GM23338 (cell line): ENCODE data around the gene DUSP1. TPM values are rescaled to one million over a fixed set of nuclear protein-coding genes. Genes with fewer than 3 reads are reported as not detected.

ENCODE experiments used
- ATAC-seq: fragments of 200-7000 bp; cut with Tn5 transposase; 3 replicates; pipeline ENCODE4 v1.9.1; 2020
- DNase-seq: peaks from one replicate; pipeline ENCODE4 v3.0.0-alpha.2; 2015; ENCODE audit warnings: low spot score
- H2AFZ ChIP-seq: fragments of 200-600 bp; sonication (generic); 2 replicates; pipeline ENCODE4 v1.8.0; 2016; ENCODE audit warnings: antibody characterized with exemption, mild to moderate bottlenecking, moderate library complexity
- H3F3A ChIP-seq: fragments of 200-600 bp; sonication (generic); replicated peaks from 2 replicates; pipeline ENCODE4 v1.8.0; 2017; ENCODE audit warnings: antibody characterized with exemption, mixed run types, low read depth
- H3K27ac ChIP-seq: fragments of 200-600 bp; sonication (generic); 2 replicates; pipeline ENCODE4 v1.6.1; 2016; ENCODE audit warnings: low read depth
- H3K27me3 ChIP-seq: fragments of 200-600 bp; sonication (generic); 2 replicates; pipeline ENCODE4 v1.8.0; 2016; ENCODE audit warnings: mild to moderate bottlenecking, mixed run types, moderate library complexity; ENCODE audit not compliant: insufficient read depth
- H3K36me3 ChIP-seq: fragments of 200-600 bp; sonication (generic); 2 replicates; pipeline ENCODE4 v1.8.0; 2016; ENCODE audit warnings: mild to moderate bottlenecking; ENCODE audit not compliant: insufficient read depth
- H3K4me1 ChIP-seq: fragments of 200-600 bp; sonication (generic); 2 replicates; pipeline ENCODE4 v1.8.0; 2016; ENCODE audit warnings: mild to moderate bottlenecking, moderate library complexity; ENCODE audit not compliant: insufficient read depth
- H3K4me2 ChIP-seq: fragments of 200-600 bp; sonication (generic); 2 replicates; pipeline ENCODE4 v1.7.1; 2017; ENCODE audit warnings: mixed run types
- H3K4me3 ChIP-seq: fragments of 200-600 bp; sonication (generic); 2 replicates; pipeline ENCODE4 v1.6.1; 2016; ENCODE audit warnings: mixed run types
- H3K79me2 ChIP-seq: fragments of 200-600 bp; sonication (generic); replicated peaks from 2 replicates; pipeline ENCODE4 v1.8.0; 2017; ENCODE audit warnings: mild to moderate bottlenecking; ENCODE audit not compliant: insufficient read depth
- H3K9me2 ChIP-seq: fragments of 200-600 bp; sonication (generic); 2 replicates; pipeline ENCODE4 v1.8.0; 2017; ENCODE audit not compliant: insufficient read depth
- H4K20me1 ChIP-seq: fragments of 200-600 bp; sonication (generic); replicated peaks from 2 replicates; pipeline ENCODE4 v1.8.0; 2017; ENCODE audit warnings: mild to moderate bottlenecking; ENCODE audit not compliant: insufficient read depth
- H3K27ac Mint-ChIP-seq: 2 replicates; pipeline ENCODE4 v1.8.0; 2020; ENCODE audit warnings: inconsistent platforms, mild to moderate bottlenecking, moderate library complexity, mixed read lengths
- H3K27me3 Mint-ChIP-seq: 3 replicates; pipeline ENCODE4 v1.8.0; 2022; ENCODE audit warnings: low read depth, mild to moderate bottlenecking, moderate library complexity, mixed read lengths, inconsistent platforms; ENCODE audit not compliant: insufficient read depth, poor library complexity
- H3K36me3 Mint-ChIP-seq: 3 replicates; pipeline ENCODE4 v1.8.0; 2021; ENCODE audit warnings: low read depth, mild to moderate bottlenecking, inconsistent platforms, moderate library complexity, mixed read lengths
- H3K4me1 Mint-ChIP-seq: 3 replicates; pipeline ENCODE4 v1.8.0; 2020; ENCODE audit warnings: mild to moderate bottlenecking, inconsistent platforms, mixed read lengths
- H3K4me3 Mint-ChIP-seq: 3 replicates; pipeline ENCODE4 v1.8.0; 2021; ENCODE audit warnings: moderate library complexity, mild to moderate bottlenecking, inconsistent platforms, mixed read lengths
- H3K9me3 Mint-ChIP-seq: 3 replicates; pipeline ENCODE4 v1.8.0; 2020; ENCODE audit warnings: moderate library complexity, mild to moderate bottlenecking, inconsistent platforms, mixed read lengths
- CREB1 ChIP-seq: fragments of 250-450 bp; sonication (Bioruptor Pico); IDR thresholded peaks from 2 replicates; pipeline ENCODE4 v1.5.0; 2020; ENCODE audit warnings: low read depth, mild to moderate bottlenecking, moderate library complexity
- CTCF ChIP-seq, 2 experiments: fragments of 200-600 bp in 1 of 2; sonication (generic) in 1 of 2; conservative IDR thresholded peaks; 2 replicates each; pipeline versions ENCODE4 v1.5.1 to v1.6.1; 2016 to 2017; ENCODE audit warnings: antibody characterized with exemption in 2 of 2, low read depth in 2 of 2, mild to moderate bottlenecking in 2 of 2, moderate library complexity in 1 of 2
- ETS1 ChIP-seq: IDR thresholded peaks from 2 replicates; pipeline ENCODE4 v1.6.1; 2016; ENCODE audit warnings: antibody characterized with exemption
- EZH2 ChIP-seq: fragments of 200-600 bp; sonication (generic); IDR thresholded peaks from one replicate; pipeline ENCODE4 v1.8.0; 2017; ENCODE audit warnings: antibody characterized with exemption, mild to moderate bottlenecking, low read depth; ENCODE audit not compliant: unreplicated experiment
- EZH2phosphoT487 ChIP-seq: fragments of 200-600 bp; sonication (generic); IDR thresholded peaks from one replicate; pipeline ENCODE4 v1.8.1; 2018; ENCODE audit warnings: antibody characterized with exemption; ENCODE audit not compliant: unreplicated experiment
- JUNB ChIP-seq: IDR thresholded peaks from one replicate; pipeline ENCODE4 v1.6.1; 2016; ENCODE audit warnings: antibody characterized with exemption; ENCODE audit not compliant: unreplicated experiment
- NANOG ChIP-seq: IDR thresholded peaks from 2 replicates; pipeline ENCODE4 v1.6.1; 2016; ENCODE audit warnings: antibody characterized with exemption, borderline replicate concordance
- POLR2AphosphoS5 ChIP-seq: IDR thresholded peaks from 2 replicates; pipeline ENCODE4 v1.6.1; 2016; ENCODE audit warnings: antibody characterized with exemption, low read depth
- REST ChIP-seq: IDR thresholded peaks from one replicate; pipeline ENCODE4 v1.6.1; 2018; ENCODE audit warnings: antibody characterized with exemption; ENCODE audit not compliant: unreplicated experiment
- STAT1 ChIP-seq: IDR thresholded peaks from one replicate; pipeline ENCODE4 v1.6.1; 2016; ENCODE audit warnings: antibody characterized with exemption; ENCODE audit not compliant: unreplicated experiment
- ZNF114 ChIP-seq: fragments of 250-450 bp; sonication (Bioruptor Pico); IDR thresholded peaks from 2 replicates; pipeline ENCODE4 v1.5.0; 2020; ENCODE audit warnings: mild to moderate bottlenecking, moderate library complexity
- ZNF331 ChIP-seq: fragments of 250-450 bp; sonication (Bioruptor Pico); IDR thresholded peaks from 2 replicates; pipeline ENCODE4 v1.5.0; 2020; ENCODE audit warnings: low read depth, mild to moderate bottlenecking, moderate library complexity
- ZNF462 ChIP-seq: fragments of 250-450 bp; sonication (Bioruptor Pico); IDR thresholded peaks from 2 replicates; pipeline ENCODE4 v1.5.0; 2020; ENCODE audit warnings: mild to moderate bottlenecking, moderate library complexity
- polyA plus RNA-seq: library from polyadenylated mRNA; unstranded; fragments of >200 nt; fragmentation: Nextera tagmentation; extraction: Ambion mirVana; gene quantifications from 2 replicates; pipeline ENCODE4 v1.2.1, GENCODE V29; 2016
- total RNA-seq: library from RNA; depleted of rRNA; stranded (reverse); fragments of >200 nt; shearing (Covaris generic); gene quantifications from 2 replicates; pipeline ENCODE4 v1.2.3, GENCODE V29; 2014

Gene DUSP1
- total and polyA plus RNA-seq, 2 experiments from 2014 or later, result 9.7 to 17.2 TPM

- H4K20me1 ChIP-seq, result no peaks in the 10 kb centered on the region
- H3K36me3 Mint-ChIP-seq, result no peaks in the 10 kb centered on the region
These were observed 5.2 kb upstream of the DUSP1 start for GRCh38 chr5:172776235-172776594.

More at GRCh38 chr5:172776235-172776594, 5.2 kb upstream of the DUSP1 start:
- no peaks in the 10 kb centered on the region for H3K36me3 ChIP-seq
- H3K27me3 ChIP-seq, result peaks cover 29% of the 10 kb centered on the region
- H3K4me3 Mint-ChIP-seq, result no peak overlapping the region
- H3K27me3 Mint-ChIP-seq, result peaks cover 26% of the 10 kb centered on the region
- ATAC-seq, result no peak
- H3K79me2 ChIP-seq, result no peaks in the 10 kb centered on the region
- no peak overlapping the region for H2AFZ ChIP-seq
- H3F3A ChIP-seq, result peaks cover 3% of the 10 kb centered on the region; the same call in 1 of the 2 replicates
- H3K9me3 Mint-ChIP-seq, result no peaks in the 10 kb centered on the region; the same call in 2 of the 3 replicates
- peaks cover 7% of the 10 kb centered on the region for H3K4me1 ChIP-seq
- no peak overlapping the region for H3K27ac Mint-ChIP-seq
- H3K4me2 ChIP-seq, result no peak overlapping the region
- no peak overlapping the region for H3K27ac ChIP-seq
- H3K4me3 ChIP-seq, result no peak overlapping the region
- H3K9me2 ChIP-seq, result no peaks in the 10 kb centered on the region
- no peak for DNase-seq
- TF ChIP-seq ZNF114 (CRISPR knock-in tag) (no peak), ZNF331 (no peak), EZH2phosphoT487 (no peak), ETS1 (no peak), JUNB (no peak), POLR2AphosphoS5 (no peak), CREB1 (CRISPR knock-in tag) (no peak), ZNF462 (CRISPR knock-in tag) (no peak), NANOG (no peak), EZH2 (no peak), REST (no peak), CTCF (conservative IDR thresholded peaks at IDR 0.05; ENCODE audit: low read depth in 2 of 2) (no peak), STAT1 (no peak)
- peaks cover 4% of the 10 kb centered on the region; the same call in 1 of the 3 replicates for H3K4me1 Mint-ChIP-seq
